ENCODE measurements around the gene WDR59. TPM values are rescaled to one million over a fixed set of nuclear protein-coding genes. Genes with fewer than 3 reads are reported as not detected.
"Not testable (repeated sequence)": the region's sequence is repeated elsewhere in the genome, so short reads cannot be mapped to it uniquely, and the experiment has no call there.

The WDR59 gene
- total and polyA plus RNA-seq, 2 donors, result 23.3 to 55.9 TPM

- H3K4me3 ChIP-seq (ENCODE audit: low read length in 2 of 2), result no peak overlapping the region
- no peaks in the 10 kb centered on the region for H3K27me3 ChIP-seq (ENCODE audit: control insufficient read depth in 2 of 2, insufficient read depth in 1 of 2, low read length in 1 of 2)
- H3K36me3 ChIP-seq (ENCODE audit: control insufficient read depth in 2 of 2, insufficient read depth in 2 of 2, low read length in 1 of 2), result no peaks in the 10 kb centered on the region
- H3K4me1 ChIP-seq (ENCODE audit: control insufficient read depth in 2 of 2, insufficient read depth in 2 of 2, low read length in 2 of 2), result no peaks in the 10 kb centered on the region
- no peaks in the 10 kb centered on the region for H3K9me3 ChIP-seq (ENCODE audit: control insufficient read depth in 2 of 2, insufficient read depth in 1 of 2, low read length in 1 of 2)
- DNase-seq (ENCODE audit: low read depth in 6 of 9, low spot score in 9 of 9), result no peak
- H3K27ac ChIP-seq (ENCODE audit: low read depth in 1 of 2, low read length in 1 of 2), result no peak overlapping the region
- 90% methylated on average over 7 of the region's 7 CpGs for WGBS
Measured at GRCh38 chr16:74850027-74850426, 134.9 kb downstream of the WDR59 start.

GRCh38 chr16:74847202-74847601 is 137.7 kb downstream of the WDR59 start:
- Histone ChIP-seq H3K4me1 (ENCODE audit: control insufficient read depth in 2 of 2, insufficient read depth in 2 of 2, low read length in 2 of 2) (no peaks in the 10 kb centered on the region), H3K9me3 (ENCODE audit: control insufficient read depth in 2 of 2, insufficient read depth in 1 of 2, low read length in 1 of 2) (no peaks in the 10 kb centered on the region), H3K36me3 (ENCODE audit: control insufficient read depth in 2 of 2, insufficient read depth in 2 of 2, low read length in 1 of 2) (no peaks in the 10 kb centered on the region), H3K27me3 (ENCODE audit: control insufficient read depth in 2 of 2, insufficient read depth in 1 of 2, low read length in 1 of 2) (no peaks in the 10 kb centered on the region), H3K27ac (ENCODE audit: low read depth in 1 of 2, low read length in 1 of 2) (no peak overlapping the region), H3K4me3 (ENCODE audit: low read length in 2 of 2) (no peak overlapping the region)
- 100% methylated on average over 1 of the region's 1 CpG for WGBS
- no peak for DNase-seq (ENCODE audit: low read depth in 6 of 9, low spot score in 9 of 9)

GRCh38 chr16:74846714-74847113 is 138.2 kb downstream of the WDR59 start:
- 98% methylated on average over 4 of the region's 4 CpGs for WGBS
- Histone ChIP-seq H3K27ac (ENCODE audit: low read depth in 1 of 2, low read length in 1 of 2) (no peak overlapping the region), H3K4me3 (ENCODE audit: low read length in 2 of 2) (no peak overlapping the region), H3K36me3 (ENCODE audit: control insufficient read depth in 2 of 2, insufficient read depth in 2 of 2, low read length in 1 of 2) (no peaks in the 10 kb centered on the region), H3K9me3 (ENCODE audit: control insufficient read depth in 2 of 2, insufficient read depth in 1 of 2, low read length in 1 of 2) (no peaks in the 10 kb centered on the region), H3K4me1 (ENCODE audit: control insufficient read depth in 2 of 2, insufficient read depth in 2 of 2, low read length in 2 of 2) (no peaks in the 10 kb centered on the region), H3K27me3 (ENCODE audit: control insufficient read depth in 2 of 2, insufficient read depth in 1 of 2, low read length in 1 of 2) (no peaks in the 10 kb centered on the region)
- DNase-seq (ENCODE audit: low read depth in 6 of 9, low spot score in 9 of 9), result no peak

GRCh38 chr16:74844041-74844980 is 140.6 kb downstream of the WDR59 start:
- Histone ChIP-seq H3K27ac (ENCODE audit: low read depth in 1 of 2, low read length in 1 of 2) (no peak overlapping the region), H3K36me3 (ENCODE audit: control insufficient read depth in 2 of 2, insufficient read depth in 2 of 2, low read length in 1 of 2) (no peaks in the 10 kb centered on the region), H3K4me3 (ENCODE audit: low read length in 2 of 2) (no peak overlapping the region), H3K27me3 (ENCODE audit: control insufficient read depth in 2 of 2, insufficient read depth in 1 of 2, low read length in 1 of 2) (no peaks in the 10 kb centered on the region), H3K9me3 (ENCODE audit: control insufficient read depth in 2 of 2, insufficient read depth in 1 of 2, low read length in 1 of 2) (no peaks in the 10 kb centered on the region), H3K4me1 (ENCODE audit: control insufficient read depth in 2 of 2, insufficient read depth in 2 of 2, low read length in 2 of 2) (no peaks in the 10 kb centered on the region)
- no peak for DNase-seq (ENCODE audit: low read depth in 6 of 9, low spot score in 9 of 9)
- WGBS, result 89% methylated on average over 20 of the region's 20 CpGs

- not testable (repeated sequence) for H3K27me3 ChIP-seq (ENCODE audit: control insufficient read depth in 2 of 2, insufficient read depth in 1 of 2, low read length in 1 of 2); H3K9me3 ChIP-seq (ENCODE audit: control insufficient read depth in 2 of 2, insufficient read depth in 1 of 2, low read length in 1 of 2); H3K4me3 ChIP-seq (ENCODE audit: low read length in 2 of 2); DNase-seq (ENCODE audit: low read depth in 6 of 9, low spot score in 9 of 9); H3K36me3 ChIP-seq (ENCODE audit: control insufficient read depth in 2 of 2, insufficient read depth in 2 of 2, low read length in 1 of 2); H3K4me1 ChIP-seq (ENCODE audit: control insufficient read depth in 2 of 2, insufficient read depth in 2 of 2, low read length in 2 of 2)
- peak overlapping the region in 1 of 2 donors; percentile 18 for H3K27ac ChIP-seq (ENCODE audit: low read depth in 1 of 2, low read length in 1 of 2)
- 91% methylated on average over 14 of the region's 14 CpGs for WGBS
Measured at GRCh38 chr16:74843381-74844035, 141.4 kb downstream of the WDR59 start.

- Histone ChIP-seq H3K4me1 (ENCODE audit: control insufficient read depth in 2 of 2, insufficient read depth in 2 of 2, low read length in 2 of 2) (no peaks in the 10 kb centered on the region), H3K27me3 (ENCODE audit: control insufficient read depth in 2 of 2, insufficient read depth in 1 of 2, low read length in 1 of 2) (no peaks in the 10 kb centered on the region), H3K27ac (ENCODE audit: low read depth in 1 of 2, low read length in 1 of 2) (no peak overlapping the region), H3K36me3 (ENCODE audit: control insufficient read depth in 2 of 2, insufficient read depth in 2 of 2, low read length in 1 of 2) (no peaks in the 10 kb centered on the region), H3K9me3 (ENCODE audit: control insufficient read depth in 2 of 2, insufficient read depth in 1 of 2, low read length in 1 of 2) (no peaks in the 10 kb centered on the region), H3K4me3 (ENCODE audit: low read length in 2 of 2) (no peak overlapping the region)
- DNase-seq (ENCODE audit: low read depth in 6 of 9, low spot score in 9 of 9), result no peak
- 47% methylated on average over 6 of the region's 6 CpGs for WGBS
Measured at GRCh38 chr16:74842413-74842812, 142.5 kb downstream of the WDR59 start.

GRCh38 chr16:74841904-74842303 is 143.0 kb downstream of the WDR59 start:
- DNase-seq (ENCODE audit: low read depth in 6 of 9, low spot score in 9 of 9), result no peak
- WGBS, result 83% methylated on average over 3 of the region's 3 CpGs
- Histone ChIP-seq H3K27me3 (ENCODE audit: control insufficient read depth in 2 of 2, insufficient read depth in 1 of 2, low read length in 1 of 2) (no peaks in the 10 kb centered on the region), H3K4me1 (ENCODE audit: control insufficient read depth in 2 of 2, insufficient read depth in 2 of 2, low read length in 2 of 2) (no peaks in the 10 kb centered on the region), H3K4me3 (ENCODE audit: low read length in 2 of 2) (no peak overlapping the region), H3K27ac (ENCODE audit: low read depth in 1 of 2, low read length in 1 of 2) (no peak overlapping the region), H3K9me3 (ENCODE audit: control insufficient read depth in 2 of 2, insufficient read depth in 1 of 2, low read length in 1 of 2) (no peaks in the 10 kb centered on the region), H3K36me3 (ENCODE audit: control insufficient read depth in 2 of 2, insufficient read depth in 2 of 2, low read length in 1 of 2) (no peaks in the 10 kb centered on the region)

DNA sequence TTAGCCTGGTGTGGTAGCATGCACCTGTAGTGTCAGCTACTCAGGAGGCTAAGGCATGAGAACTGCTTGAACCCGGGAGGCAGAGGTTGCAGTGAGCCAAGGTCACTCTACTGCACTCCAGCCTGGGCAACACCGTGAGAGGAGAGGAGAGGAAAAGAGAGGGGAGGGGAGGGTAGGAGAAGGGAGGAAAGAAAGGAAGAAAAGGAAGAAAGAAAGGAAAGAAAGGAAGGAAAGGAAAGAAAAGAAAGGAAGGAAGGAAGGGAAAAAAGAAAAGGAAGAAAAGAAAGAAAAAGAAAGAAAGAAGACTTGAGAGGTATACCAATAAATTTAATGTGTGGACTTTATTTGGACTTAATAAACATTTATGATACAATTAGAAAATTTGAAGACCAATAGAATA is 143.5 kb downstream of the WDR59 start:
- DNase-seq (ENCODE audit: low read depth in 6 of 9, low spot score in 9 of 9), result no peak
- Histone ChIP-seq H3K4me3 (ENCODE audit: low read length in 2 of 2) (no peak overlapping the region), H3K27ac (ENCODE audit: low read depth in 1 of 2, low read length in 1 of 2) (no peak overlapping the region), H3K36me3 (ENCODE audit: control insufficient read depth in 2 of 2, insufficient read depth in 2 of 2, low read length in 1 of 2) (no peaks in the 10 kb centered on the region), H3K9me3 (ENCODE audit: control insufficient read depth in 2 of 2, insufficient read depth in 1 of 2, low read length in 1 of 2) (no peaks in the 10 kb centered on the region), H3K27me3 (ENCODE audit: control insufficient read depth in 2 of 2, insufficient read depth in 1 of 2, low read length in 1 of 2) (no peaks in the 10 kb centered on the region), H3K4me1 (ENCODE audit: control insufficient read depth in 2 of 2, insufficient read depth in 2 of 2, low read length in 2 of 2) (no peaks in the 10 kb centered on the region)
- 94% methylated on average over 2 of the region's 2 CpGs for WGBS

DNA sequence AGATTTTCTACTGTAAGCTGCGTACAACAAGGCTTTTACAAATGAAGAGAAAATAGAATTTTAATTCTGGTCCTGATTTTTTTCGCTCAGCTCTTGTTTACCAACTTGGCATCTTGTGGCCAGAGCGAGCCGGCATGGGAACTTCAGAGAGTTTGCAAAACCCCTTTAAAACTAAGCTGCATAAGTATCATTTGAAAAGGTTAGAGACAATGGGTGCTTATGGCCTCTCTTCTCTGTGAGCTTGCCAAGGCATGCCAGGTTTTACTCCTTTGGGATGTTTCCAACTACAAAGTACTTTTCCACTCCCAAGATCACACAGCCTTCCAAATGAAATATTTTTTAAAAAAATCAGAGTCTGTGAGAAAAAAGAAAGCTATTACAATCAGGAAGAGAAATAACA is 147.9 kb downstream of the WDR59 start:
- Histone ChIP-seq H3K27me3 (ENCODE audit: control insufficient read depth in 2 of 2, insufficient read depth in 1 of 2, low read length in 1 of 2) (peaks cover 0 to 2% of the 10 kb centered on the region in 2 donors), H3K9me3 (ENCODE audit: control insufficient read depth in 2 of 2, insufficient read depth in 1 of 2, low read length in 1 of 2) (no peaks in the 10 kb centered on the region), H3K27ac (ENCODE audit: low read depth in 1 of 2, low read length in 1 of 2) (no peak overlapping the region), H3K4me3 (ENCODE audit: low read length in 2 of 2) (no peak overlapping the region), H3K4me1 (ENCODE audit: control insufficient read depth in 2 of 2, insufficient read depth in 2 of 2, low read length in 2 of 2) (no peaks in the 10 kb centered on the region), H3K36me3 (ENCODE audit: control insufficient read depth in 2 of 2, insufficient read depth in 2 of 2, low read length in 1 of 2) (no peaks in the 10 kb centered on the region)
- no peak for DNase-seq (ENCODE audit: low read depth in 6 of 9, low spot score in 9 of 9)
- 94% methylated on average over 4 of the region's 4 CpGs for WGBS
